Measurements from ENCODE around the gene PPP1R3G.

DNA sequence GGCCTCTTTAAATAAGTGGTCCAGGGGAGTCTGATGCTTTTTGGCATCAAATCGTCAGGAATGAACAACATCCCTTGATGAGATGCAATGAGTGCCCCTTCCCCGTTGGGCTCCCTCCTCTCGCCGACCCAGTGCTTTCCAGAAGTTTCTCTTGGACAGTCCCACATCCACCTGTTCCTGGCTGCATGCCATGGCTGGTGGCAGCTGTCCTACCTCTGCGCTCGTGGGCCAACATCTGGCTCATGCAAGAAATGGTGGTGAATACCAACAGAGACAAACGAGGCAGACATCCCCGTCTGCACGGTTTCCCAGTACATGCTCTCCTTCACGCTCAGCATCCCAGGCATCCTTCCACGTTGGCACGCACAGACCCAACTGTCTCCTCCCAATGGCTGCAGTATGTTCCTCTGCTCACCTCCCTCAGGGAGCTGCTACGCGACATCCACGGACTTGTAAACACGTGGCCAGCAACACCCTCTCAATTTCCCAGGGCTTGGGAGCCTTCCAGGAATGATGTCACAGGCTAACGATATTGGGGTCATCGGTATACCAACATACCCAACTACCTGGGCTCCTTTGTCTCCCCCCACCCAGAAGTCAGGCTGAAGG, 37.5 kb downstream of the PPP1R3G start:
- TF ChIP-seq POLR2A (IDR thresholded peaks at IDR 0.05): no peak
- TF ChIP-seq, protein P1, sequence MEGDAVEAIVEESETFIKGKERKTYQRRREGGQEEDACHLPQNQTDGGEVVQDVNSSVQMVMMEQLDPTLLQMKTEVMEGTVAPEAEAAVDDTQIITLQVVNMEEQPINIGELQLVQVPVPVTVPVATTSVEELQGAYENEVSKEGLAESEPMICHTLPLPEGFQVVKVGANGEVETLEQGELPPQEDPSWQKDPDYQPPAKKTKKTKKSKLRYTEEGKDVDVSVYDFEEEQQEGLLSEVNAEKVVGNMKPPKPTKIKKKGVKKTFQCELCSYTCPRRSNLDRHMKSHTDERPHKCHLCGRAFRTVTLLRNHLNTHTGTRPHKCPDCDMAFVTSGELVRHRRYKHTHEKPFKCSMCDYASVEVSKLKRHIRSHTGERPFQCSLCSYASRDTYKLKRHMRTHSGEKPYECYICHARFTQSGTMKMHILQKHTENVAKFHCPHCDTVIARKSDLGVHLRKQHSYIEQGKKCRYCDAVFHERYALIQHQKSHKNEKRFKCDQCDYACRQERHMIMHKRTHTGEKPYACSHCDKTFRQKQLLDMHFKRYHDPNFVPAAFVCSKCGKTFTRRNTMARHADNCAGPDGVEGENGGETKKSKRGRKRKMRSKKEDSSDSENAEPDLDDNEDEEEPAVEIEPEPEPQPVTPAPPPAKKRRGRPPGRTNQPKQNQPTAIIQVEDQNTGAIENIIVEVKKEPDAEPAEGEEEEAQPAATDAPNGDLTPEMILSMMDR (IDR thresholded peaks at IDR 0.05): no peak

Measured in vagina (tissue), 2 donors.